K562 (cell line): ENCODE measurements around the gene ZMIZ1. TPM values are rescaled to one million over a fixed set of nuclear protein-coding genes. Genes with fewer than 3 reads are reported as not detected.
A peak's percentile ranks its signal among the peaks of the same experiment; 100 is the strongest.

Experiments used
- ATF1 ChIP-seq, 2 experiments: fragments of 450-650 bp in 1 of 2; IDR thresholded peaks; 2 replicates each; pipeline ENCODE4 v1.6.1; 2016; ENCODE audit warnings: missing compliant biosample characterization in 1 of 2, missing genetic modification characterization in 1 of 2
- CCAR2 ChIP-seq: fragments of 200-400 bp; formaldehyde crosslinking; IDR thresholded peaks from 2 replicates; pipeline ENCODE4 v1.6.1; 2017; ENCODE audit warnings: mild to moderate bottlenecking, low read depth, low read length
- E2F5 ChIP-seq: sonication (generic); formaldehyde crosslinking; IDR thresholded peaks from 2 replicates; pipeline ENCODE4 v1.8.0; 2022; ENCODE audit warnings: mild to moderate bottlenecking, missing genetic modification reagents
- HCFC1 ChIP-seq: IDR thresholded peaks from 2 replicates; pipeline ENCODE4 v1.6.1; 2012; ENCODE audit warnings: low read depth, low read length, improper control_type of control experiment
- MECOM ChIP-seq: fragments of 250-450 bp; sonication (Bioruptor Pico); IDR thresholded peaks from 2 replicates; pipeline ENCODE4 v1.8.0; 2022; ENCODE audit warnings: inconsistent platforms
- MEIS2 ChIP-seq: fragments of 450-650 bp; IDR thresholded peaks from 2 replicates; pipeline ENCODE4 v1.6.1; 2014; ENCODE audit warnings: mild to moderate bottlenecking; ENCODE audit not compliant: partially characterized antibody
- NCOA1 ChIP-seq: fragments of 450-650 bp; IDR thresholded peaks from 2 replicates; pipeline ENCODE4 v1.6.1; 2016; ENCODE audit warnings: low read depth
- NCOA2 ChIP-seq, 2 experiments: fragments of 450-650 bp; IDR thresholded peaks; 2 replicates each; pipeline ENCODE4 v1.6.1; 2018; ENCODE audit warnings: mild to moderate bottlenecking in 2 of 2, moderate library complexity in 1 of 2; ENCODE audit not compliant: partially characterized antibody in 2 of 2
- NR2C2 ChIP-seq, 2 experiments: fragments of 200-800 bp in 1 of 2; sonication (Bioruptor generic) in 1 of 2; sonication (generic) in 1 of 2; formaldehyde crosslinking in 1 of 2; IDR thresholded peaks; 2 replicates each; pipeline versions ENCODE4 v1.6.1 to v1.8.0; 2016 to 2022; ENCODE audit warnings: mild to moderate bottlenecking in 1 of 2, missing compliant biosample characterization in 1 of 2, missing genetic modification characterization in 1 of 2, missing genetic modification reagents in 1 of 2
- NR3C1 ChIP-seq: sonication (generic); formaldehyde crosslinking; IDR thresholded peaks from 2 replicates; pipeline ENCODE4 v1.8.1; 2022; ENCODE audit warnings: missing genetic modification reagents
- OTX1 ChIP-seq: fragments of 450-650 bp; formaldehyde crosslinking; IDR thresholded peaks from 2 replicates; pipeline ENCODE4 v1.4.0; 2022; ENCODE audit warnings: mild to moderate bottlenecking
- RBFOX2 ChIP-seq: fragments of 200-400 bp; formaldehyde crosslinking; IDR thresholded peaks from 2 replicates; pipeline ENCODE4 v1.6.1; 2017; ENCODE audit warnings: low read depth, mild to moderate bottlenecking, low read length, moderate library complexity
- RBM22 ChIP-seq: fragments of 200-400 bp; formaldehyde crosslinking; IDR thresholded peaks from 2 replicates; pipeline ENCODE4 v1.6.1; 2018; ENCODE audit warnings: low read length, low read depth; ENCODE audit not compliant: poor library complexity, severe bottlenecking
- RBM25 ChIP-seq: fragments of 200-400 bp; formaldehyde crosslinking; IDR thresholded peaks from 2 replicates; pipeline ENCODE4 v1.6.1; 2018; ENCODE audit warnings: low read length, low read depth, moderate library complexity; ENCODE audit not compliant: severe bottlenecking
- RNF2 ChIP-seq: sonication (generic); IDR thresholded peaks from 2 replicates; pipeline ENCODE4 v1.6.1; 2016
- SAFB2 ChIP-seq: fragments of 200-400 bp; formaldehyde crosslinking; IDR thresholded peaks from 2 replicates; pipeline ENCODE4 v1.6.1; 2018; ENCODE audit warnings: borderline replicate concordance, low read length, low read depth, moderate library complexity; ENCODE audit not compliant: severe bottlenecking
- SETDB1 ChIP-seq: IDR thresholded peaks from one replicate; pipeline ENCODE4 v1.6.1; 2012; ENCODE audit warnings: low read length, control low read depth, inconsistent platforms
- TAF1 ChIP-seq: IDR thresholded peaks from 2 replicates; pipeline ENCODE4 v1.6.1; 2011; ENCODE audit warnings: mild to moderate bottlenecking, low read length, moderate library complexity; ENCODE audit not compliant: insufficient read depth, control insufficient read depth, severe bottlenecking; ENCODE audit errors: extremely low read depth
- TAF7 ChIP-seq: fragments of 450-650 bp; IDR thresholded peaks from 2 replicates; pipeline ENCODE4 v1.6.1; 2016; ENCODE audit warnings: missing genetic modification characterization, missing compliant biosample characterization
- TRIM24 ChIP-seq, 2 experiments: fragments of 450-650 bp; IDR thresholded peaks; 2 replicates each; pipeline ENCODE4 v1.6.1; 2016
- ZNF561 ChIP-seq: fragments of 450-650 bp; formaldehyde crosslinking; conservative IDR thresholded peaks from 2 replicates; pipeline ENCODE4 v1.4.0; 2020; ENCODE audit warnings: mild to moderate bottlenecking, moderate library complexity
- ZNF699 ChIP-seq: fragments of 250-450 bp; sonication (Bioruptor Pico); IDR thresholded peaks from 2 replicates; pipeline ENCODE4 v1.8.0; 2021; ENCODE audit warnings: mild to moderate bottlenecking, moderate library complexity; ENCODE audit not compliant: insufficient replicate concordance
- ZNF75A ChIP-seq: fragments of 450-650 bp; formaldehyde crosslinking; IDR thresholded peaks from 2 replicates; pipeline ENCODE4 v1.4.0; 2020; ENCODE audit warnings: mild to moderate bottlenecking
- ZNF76 ChIP-seq: fragments of 250-450 bp; sonication (Bioruptor Pico); IDR thresholded peaks from 2 replicates; pipeline ENCODE4 v1.4.0; 2020; ENCODE audit warnings: mild to moderate bottlenecking, moderate library complexity, borderline replicate concordance
- polyA plus RNA-seq, 8 experiments: library from polyadenylated mRNA; depleted of rRNA in 4 of 8; stranded (reverse) in 5 of 8; unstranded in 3 of 8; fragments of >200 nt; fragmentation: Nextera tagmentation in 2 of 8; fragmentation: Illumina TruSeq in 1 of 8; extraction: Ambion mirVana in 2 of 8; extraction: Trizol in 1 of 8; gene quantifications; 2 replicates each; pipeline versions ENCODE4 v1.2.1 to v1.2.3, GENCODE V29; 2011 to 2014; ENCODE audit warnings: inconsistent platforms in 1 of 8, missing spikeins in 1 of 8
- total RNA-seq, 7 experiments: library from RNA; depleted of rRNA in 6 of 7; stranded (reverse); fragments of >200 nt in 6 of 7; fragmentation: Illumina TruSeq in 2 of 7; extraction: Trizol in 2 of 7; gene quantifications; 2 replicates each; pipeline versions ENCODE4 v1.2.1 to v1.2.3, GENCODE V29; 2011 to 2021; ENCODE audit warnings: low replicate concordance in 1 of 7
- TF ChIP-seq, protein P1 (sequence below): sonication (generic); formaldehyde crosslinking; IDR thresholded peaks from 2 replicates; pipeline ENCODE4 v1.8.1; 2023; ENCODE audit warnings: mild to moderate bottlenecking, missing genetic modification reagents
- TF ChIP-seq, protein P2 (sequence below): sonication (generic); formaldehyde crosslinking; IDR thresholded peaks from 2 replicates; pipeline ENCODE4 v1.8.0; 2022; ENCODE audit warnings: mild to moderate bottlenecking, low read depth, missing genetic modification reagents

Gene ZMIZ1
- total and polyA plus RNA-seq, 9 of the 15 experiments (the other 6 are each of a cell fraction or from before 2014, with no cell fraction given): 1.0 to 37.3 (median 4.3) TPM

DNA sequence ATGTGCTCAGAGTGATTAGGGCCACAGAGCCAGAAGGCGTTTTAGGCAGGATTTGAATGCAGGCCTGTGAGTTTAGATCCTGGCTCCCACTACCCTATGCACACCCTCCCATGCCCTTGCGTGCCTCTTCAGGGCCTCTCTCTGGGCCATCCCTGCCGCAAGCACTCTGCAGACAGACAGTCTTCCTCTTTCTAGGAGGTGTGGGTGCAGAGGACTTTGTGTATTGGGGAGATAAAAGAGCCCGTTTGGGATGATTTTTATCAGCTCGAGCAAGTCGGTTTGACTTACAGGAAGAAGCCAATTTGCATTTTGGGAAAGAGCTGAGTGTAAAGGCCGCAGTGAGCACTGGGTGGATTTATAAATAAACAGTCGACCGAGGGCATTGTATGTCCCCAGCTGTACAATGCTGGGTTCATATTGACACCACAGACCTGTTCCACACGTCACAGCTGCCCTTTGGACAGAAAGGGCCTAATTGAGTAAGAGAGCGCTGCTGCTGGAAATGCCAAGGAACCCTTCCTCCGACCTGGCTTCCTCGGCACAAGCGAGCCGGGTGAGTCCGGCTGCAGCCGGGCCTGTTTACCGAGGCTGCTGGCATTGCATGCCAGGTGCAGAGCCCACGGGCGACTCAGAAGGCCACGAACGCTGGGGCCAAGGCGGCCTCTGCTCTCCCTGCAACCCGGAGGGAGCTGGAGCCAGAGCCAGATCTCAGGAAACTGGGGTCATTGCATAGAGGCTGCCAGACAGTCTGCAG, 25.1 kb downstream of the ZMIZ1 start (continued):
- TF ChIP-seq, protein P1, sequence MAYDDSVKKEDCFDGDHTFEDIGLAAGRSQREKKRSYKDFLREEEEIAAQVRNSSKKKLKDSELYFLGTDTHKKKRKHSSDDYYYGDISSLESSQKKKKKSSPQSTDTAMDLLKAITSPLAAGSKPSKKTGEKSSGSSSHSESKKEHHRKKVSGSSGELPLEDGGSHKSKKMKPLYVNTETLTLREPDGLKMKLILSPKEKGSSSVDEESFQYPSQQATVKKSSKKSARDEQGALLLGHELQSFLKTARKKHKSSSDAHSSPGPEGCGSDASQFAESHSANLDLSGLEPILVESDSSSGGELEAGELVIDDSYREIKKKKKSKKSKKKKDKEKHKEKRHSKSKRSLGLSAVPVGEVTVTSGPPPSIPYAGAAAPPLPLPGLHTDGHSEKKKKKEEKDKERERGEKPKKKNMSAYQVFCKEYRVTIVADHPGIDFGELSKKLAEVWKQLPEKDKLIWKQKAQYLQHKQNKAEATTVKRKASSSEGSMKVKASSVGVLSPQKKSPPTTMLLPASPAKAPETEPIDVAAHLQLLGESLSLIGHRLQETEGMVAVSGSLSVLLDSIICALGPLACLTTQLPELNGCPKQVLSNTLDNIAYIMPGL: no peak
- TF ChIP-seq ZNF75A (CRISPR knock-in tag) (no peak), SAFB2 (no peak), MECOM (peak; percentile 78; the same call in 1 of the 2 replicates), E2F5 (CRISPR knock-in tag) (no peak), NCOA1 (peak; percentile 62; the same call in 1 of the 2 replicates), SETDB1 (no peak), OTX1 (CRISPR knock-in tag) (no peak), NR2C2 (CRISPR knock-in tag; IDR thresholded peaks at IDR 0.05) (no peak), NR2C2 (tag; IDR thresholded peaks at IDR 0.05) (no peak), RBM22 (no peak), ZNF76 (CRISPR knock-in tag) (peak; percentile 38; the same call in 1 of the 2 replicates), NCOA2 (IDR thresholded peaks at IDR 0.05; ENCODE audit: partially characterized antibody in 2 of 2) (no peak), ATF1 (CRISPR knock-in tag; IDR thresholded peaks at IDR 0.05) (no peak), ATF1 (tag; IDR thresholded peaks at IDR 0.05) (peak; percentile 57), ZNF699 (no peak), RBFOX2 (peak; percentile 43), ZNF561 (no peak), TAF7 (tag) (no peak), NR3C1 (CRISPR knock-in tag) (no peak), RNF2 (peak; percentile 82; the same call in 1 of the 2 replicates), MEIS2 (no peak), TRIM24 (IDR thresholded peaks at IDR 0.05) (peak in 1 of 2 experiments; percentile 31; a peak in 2 of 4 replicates), HCFC1 (no peak), RBM25 (peak; percentile 35), CCAR2 (no peak), TAF1 (no peak)
- TF ChIP-seq, protein P2, sequence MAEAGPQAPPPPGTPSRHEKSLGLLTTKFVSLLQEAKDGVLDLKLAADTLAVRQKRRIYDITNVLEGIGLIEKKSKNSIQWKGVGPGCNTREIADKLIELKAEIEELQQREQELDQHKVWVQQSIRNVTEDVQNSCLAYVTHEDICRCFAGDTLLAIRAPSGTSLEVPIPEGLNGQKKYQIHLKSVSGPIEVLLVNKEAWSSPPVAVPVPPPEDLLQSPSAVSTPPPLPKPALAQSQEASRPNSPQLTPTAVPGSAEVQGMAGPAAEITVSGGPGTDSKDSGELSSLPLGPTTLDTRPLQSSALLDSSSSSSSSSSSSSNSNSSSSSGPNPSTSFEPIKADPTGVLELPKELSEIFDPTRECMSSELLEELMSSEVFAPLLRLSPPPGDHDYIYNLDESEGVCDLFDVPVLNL (CRISPR knock-in tag): no peak
